ENCODE data around the gene MITF. TPM values are rescaled to one million over a fixed set of nuclear protein-coding genes. Genes with fewer than 3 reads are reported as not detected.

MITF gene
- total and polyA plus RNA-seq, 7 donors: 11.8 to 98.1 (median 49.9) TPM

DNA sequence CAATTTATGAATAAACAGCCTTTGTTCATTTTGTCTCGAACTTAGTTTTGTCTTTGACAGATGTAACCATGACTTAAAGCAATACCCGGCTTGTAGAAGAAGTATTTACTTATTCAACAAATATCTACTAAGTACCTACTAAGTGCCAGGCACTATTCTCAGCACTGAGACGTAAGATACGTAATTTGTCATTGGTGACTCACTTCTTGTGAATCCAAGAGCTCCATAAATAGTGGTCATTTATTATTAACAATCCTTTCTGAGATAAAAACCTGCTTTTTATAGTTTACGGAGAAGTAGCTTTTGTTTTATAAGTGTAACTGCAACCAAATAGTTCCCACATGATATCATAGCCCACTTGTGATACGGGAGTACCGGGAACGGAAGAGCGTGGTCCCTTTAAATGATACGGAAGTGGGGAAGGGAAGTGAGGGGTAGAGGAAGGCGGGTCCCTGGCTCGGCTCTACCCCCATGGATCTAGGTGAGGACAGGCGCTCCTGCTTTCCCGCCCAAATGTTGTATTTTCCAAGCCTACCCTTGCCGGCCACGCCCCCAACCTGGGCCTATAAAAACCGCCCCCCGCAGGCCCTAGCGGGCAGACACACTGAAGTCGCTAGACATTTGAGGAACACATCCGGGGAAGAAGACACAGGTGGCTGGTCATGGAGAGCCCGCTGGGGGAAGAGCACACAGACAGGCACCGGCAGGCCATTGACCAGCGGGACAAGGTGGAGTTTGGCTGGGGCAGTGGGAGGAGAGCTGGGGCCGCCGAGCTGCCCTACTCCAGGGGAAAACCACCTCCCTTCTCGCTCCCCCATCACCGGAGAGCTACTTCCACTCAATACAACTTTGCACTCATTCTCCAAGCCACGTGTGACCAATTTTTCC lies 260.1 kb downstream of the MITF start, which contains the start of gene SAMMSON:
TSS of gene SAMMSON (plus strand) at position 594 of the 888 bp plus-strand sequence.
- H3K27me3 ChIP-seq (ENCODE audit: insufficient read depth in 3 of 3, low read length in 2 of 3): peaks cover 0 to 3% (median 0%) of the 10 kb centered on the region in 3 donors
- H3K9me3 ChIP-seq: no peaks in the 10 kb centered on the region
- no peaks in the 10 kb centered on the region for H3K36me3 ChIP-seq (ENCODE audit: insufficient read depth in 1 of 2, low read depth in 1 of 2)
- ATAC-seq (no peak), DNase-seq (no peak)
- no peak within 1 kb of the TSS for H3K4me3 ChIP-seq
- 79 to 86% (median 79%) methylated on average over 29 of the region's 29 CpGs for WGBS, 3 donors
- intact Hi-C loops (cut with DNase I): no loop called here
- no peak within 1 kb of the TSS for H3K27ac ChIP-seq
- no peaks in the 10 kb centered on the region for H3K4me1 ChIP-seq
- TF ChIP-seq, protein P1, sequence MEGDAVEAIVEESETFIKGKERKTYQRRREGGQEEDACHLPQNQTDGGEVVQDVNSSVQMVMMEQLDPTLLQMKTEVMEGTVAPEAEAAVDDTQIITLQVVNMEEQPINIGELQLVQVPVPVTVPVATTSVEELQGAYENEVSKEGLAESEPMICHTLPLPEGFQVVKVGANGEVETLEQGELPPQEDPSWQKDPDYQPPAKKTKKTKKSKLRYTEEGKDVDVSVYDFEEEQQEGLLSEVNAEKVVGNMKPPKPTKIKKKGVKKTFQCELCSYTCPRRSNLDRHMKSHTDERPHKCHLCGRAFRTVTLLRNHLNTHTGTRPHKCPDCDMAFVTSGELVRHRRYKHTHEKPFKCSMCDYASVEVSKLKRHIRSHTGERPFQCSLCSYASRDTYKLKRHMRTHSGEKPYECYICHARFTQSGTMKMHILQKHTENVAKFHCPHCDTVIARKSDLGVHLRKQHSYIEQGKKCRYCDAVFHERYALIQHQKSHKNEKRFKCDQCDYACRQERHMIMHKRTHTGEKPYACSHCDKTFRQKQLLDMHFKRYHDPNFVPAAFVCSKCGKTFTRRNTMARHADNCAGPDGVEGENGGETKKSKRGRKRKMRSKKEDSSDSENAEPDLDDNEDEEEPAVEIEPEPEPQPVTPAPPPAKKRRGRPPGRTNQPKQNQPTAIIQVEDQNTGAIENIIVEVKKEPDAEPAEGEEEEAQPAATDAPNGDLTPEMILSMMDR (IDR thresholded peaks at IDR 0.05): no peak

DNA sequence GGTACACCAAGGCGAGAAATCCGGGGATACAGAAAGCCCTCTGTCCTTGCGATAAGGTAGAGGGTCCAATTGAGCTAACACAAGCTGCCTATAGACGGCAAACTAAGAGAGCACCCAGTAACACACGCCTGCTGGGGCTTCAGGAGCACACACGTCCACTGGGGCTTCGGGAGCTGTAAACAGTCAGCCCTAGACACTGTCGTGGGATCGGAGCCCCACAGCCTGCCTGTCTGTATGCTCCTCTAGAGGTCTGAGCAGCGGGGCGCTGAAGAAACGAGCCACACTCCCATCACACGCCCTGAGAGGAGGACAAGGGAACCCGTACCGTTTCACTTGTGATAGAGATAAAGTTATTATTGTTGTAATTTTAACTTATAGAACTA lies 260.8 kb downstream of the MITF start:
- intact Hi-C loops (cut with DNase I): no loop called here
- no peak overlapping the region for H3K4me3 ChIP-seq
- ATAC-seq: no peak

DNA sequence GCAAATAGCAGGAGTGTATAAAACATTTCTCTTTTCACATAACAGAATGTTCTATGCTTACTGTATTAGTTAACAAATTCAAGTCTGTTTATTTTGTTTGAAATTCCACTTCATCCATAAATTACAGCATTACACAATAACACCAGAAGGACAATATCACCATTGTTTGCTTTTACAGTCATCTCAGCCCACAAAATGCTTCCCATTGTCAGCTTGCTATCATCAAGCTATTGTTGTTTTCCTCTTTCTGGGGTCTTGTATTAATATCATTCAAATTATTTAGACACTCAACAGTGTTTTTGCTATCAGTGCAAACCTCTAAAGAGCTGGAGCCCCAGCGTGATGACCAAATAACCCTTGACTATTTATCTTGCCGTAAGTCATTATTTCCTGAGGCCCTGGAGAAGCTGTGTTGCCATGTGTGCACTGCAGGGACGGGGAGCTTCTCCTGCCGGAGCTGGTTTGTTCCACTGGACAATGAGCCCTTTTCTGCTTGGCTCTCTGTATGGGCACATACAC lies 261.4 kb downstream of the MITF start:
- Histone ChIP-seq H3K4me3 (no peak overlapping the region), H3K27me3 (ENCODE audit: insufficient read depth in 3 of 3, low read length in 2 of 3) (peaks cover 0 to 3% (median 0%) of the 10 kb centered on the region in 3 donors), H3K36me3 (ENCODE audit: insufficient read depth in 1 of 2, low read depth in 1 of 2) (no peaks in the 10 kb centered on the region), H3K4me1 (no peaks in the 10 kb centered on the region), H3K27ac (no peak overlapping the region), H3K9me3 (no peaks in the 10 kb centered on the region)
- TF ChIP-seq, protein P1 (IDR thresholded peaks at IDR 0.05): no peak
- no peak for ATAC-seq
- intact Hi-C loops (cut with DNase I): no loop called here
- 39 to 57% (median 39%) methylated on average over 4 of the region's 4 CpGs for WGBS, 3 donors
- DNase-seq: no peak

More for the DNA sequence above, 260.8 kb downstream of the MITF start:
- Histone ChIP-seq H3K27ac (no peak overlapping the region), H3K27me3 (ENCODE audit: insufficient read depth in 3 of 3, low read length in 2 of 3) (peaks cover 0 to 3% (median 0%) of the 10 kb centered on the region in 3 donors), H3K9me3 (no peaks in the 10 kb centered on the region), H3K36me3 (ENCODE audit: insufficient read depth in 1 of 2, low read depth in 1 of 2) (no peaks in the 10 kb centered on the region), H3K4me1 (no peaks in the 10 kb centered on the region)
- 88 to 91% (median 89%) methylated on average over 15 of the region's 15 CpGs for WGBS, 3 donors
- TF ChIP-seq, protein P1 (IDR thresholded peaks at IDR 0.05): no peak
- DNase-seq: no peak

DNA sequence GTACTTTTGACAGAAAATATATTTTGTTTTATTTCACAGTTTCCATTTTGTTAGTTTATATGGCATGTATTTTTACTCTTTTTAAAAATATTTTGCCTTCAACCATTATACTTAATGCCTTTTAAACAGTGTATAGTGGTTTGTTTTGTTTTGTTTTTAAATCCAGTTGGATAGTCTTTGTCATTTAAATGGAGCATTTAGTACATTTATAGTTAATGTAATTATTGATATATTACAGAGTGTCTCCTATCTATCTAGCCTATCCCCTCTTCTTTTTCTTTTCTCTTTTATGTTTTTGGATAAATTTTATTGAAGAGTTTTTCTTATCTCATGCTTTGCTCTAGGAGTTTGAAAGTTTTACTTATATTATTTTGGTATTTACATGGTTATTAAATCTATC lies 263.9 kb downstream of the MITF start:
- intact Hi-C loops (cut with DNase I): no loop called here
- ATAC-seq (no peak), DNase-seq (no peak)
- Histone ChIP-seq H3K4me1 (no peaks in the 10 kb centered on the region), H3K27me3 (ENCODE audit: insufficient read depth in 3 of 3, low read length in 2 of 3) (no peaks in the 10 kb centered on the region), H3K36me3 (ENCODE audit: insufficient read depth in 1 of 2, low read depth in 1 of 2) (no peaks in the 10 kb centered on the region), H3K27ac (no peak overlapping the region), H3K4me3 (no peak overlapping the region), H3K9me3 (no peaks in the 10 kb centered on the region)
- TF ChIP-seq, protein P1 (IDR thresholded peaks at IDR 0.05): no peak

All from psoas muscle (tissue), 8 donors.